ENCODE data around the gene AGPAT2.

The AGPAT2 gene

DNA sequence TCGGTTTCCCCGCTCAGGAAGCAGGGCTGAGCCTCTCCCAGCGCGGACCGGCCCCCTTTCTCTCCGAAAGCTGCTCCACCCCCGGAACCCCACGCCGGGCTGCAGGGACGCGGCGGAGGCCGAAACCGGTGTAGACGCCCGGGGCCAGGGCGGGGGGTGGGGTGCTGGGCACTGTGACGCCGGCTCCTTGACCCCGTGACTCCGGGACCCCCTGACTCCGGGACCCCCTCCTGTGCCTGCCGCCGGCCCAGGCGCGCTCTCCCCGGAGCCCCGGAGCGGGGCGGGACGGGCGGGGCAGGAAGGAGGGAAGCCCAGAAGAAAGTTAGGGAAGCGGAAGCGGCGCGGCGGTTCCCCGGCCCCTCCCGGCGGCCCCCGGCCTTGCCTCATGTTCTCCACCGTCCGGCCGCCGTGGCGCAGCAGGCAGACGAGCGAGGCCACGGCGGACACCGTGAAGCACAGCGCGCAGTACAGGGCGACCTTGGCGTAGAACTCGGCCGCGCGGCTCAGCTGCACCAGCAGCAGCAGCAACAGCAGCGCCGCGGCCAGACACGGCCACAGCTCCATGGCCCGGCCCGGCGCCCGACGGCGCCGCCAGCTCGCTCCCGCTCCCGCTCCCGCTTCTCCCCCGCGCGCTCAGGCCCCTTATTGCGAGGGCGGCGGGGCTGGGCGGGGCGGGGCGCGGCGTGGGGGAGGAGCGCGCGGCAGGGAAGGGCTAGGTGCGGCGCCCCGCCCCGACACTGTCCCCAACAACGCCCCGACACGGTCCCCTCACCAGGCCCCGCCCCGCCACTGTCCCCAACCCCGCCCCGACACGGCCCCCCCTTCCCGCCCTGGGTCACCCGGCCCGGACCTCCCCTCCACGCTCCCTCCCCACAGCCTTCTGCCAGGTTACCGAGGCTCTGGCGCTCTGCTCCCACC lies at the start of gene AGPAT2:
AGPAT2 (minus strand) TSS at position 664 of the 918 bp plus-strand sequence; CDS start at position 564, 100 bp downstream.
- DNase-seq = peak; percentile 75

DNA sequence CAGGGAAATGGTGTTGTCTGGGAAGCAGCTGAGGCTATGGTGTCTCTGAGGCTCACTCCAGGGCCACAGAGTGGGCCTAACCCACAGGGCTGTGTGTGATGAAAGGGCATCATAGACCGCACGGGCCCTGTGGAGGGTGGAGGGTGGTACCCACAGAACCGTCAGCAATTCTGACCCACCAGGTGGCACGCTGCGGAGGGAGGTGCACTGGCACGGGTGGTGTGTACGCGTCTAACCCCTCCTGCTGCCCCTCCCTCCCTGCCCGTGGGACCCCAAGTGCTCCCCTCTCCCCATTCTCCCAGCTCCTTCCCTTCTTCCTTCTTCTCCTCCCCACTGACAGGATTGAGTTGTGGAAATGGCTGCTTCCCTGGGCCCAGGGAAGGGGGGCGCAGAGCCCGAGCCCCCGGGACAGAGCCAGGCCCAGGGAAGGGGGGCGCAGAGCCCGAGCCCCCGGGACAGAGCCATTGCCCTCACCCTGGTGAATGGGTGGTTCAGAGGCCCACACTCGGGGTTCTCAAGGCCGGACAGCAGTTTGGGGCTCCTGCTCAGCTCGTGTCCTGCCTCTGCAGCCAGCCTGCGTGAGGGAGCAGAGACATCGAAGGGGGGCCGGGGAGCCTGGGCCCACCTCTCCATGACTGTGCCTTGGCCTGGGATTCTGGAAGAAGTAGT lies 48.7 kb upstream of the AGPAT2 start:
- DNase-seq = no peak

DNA sequence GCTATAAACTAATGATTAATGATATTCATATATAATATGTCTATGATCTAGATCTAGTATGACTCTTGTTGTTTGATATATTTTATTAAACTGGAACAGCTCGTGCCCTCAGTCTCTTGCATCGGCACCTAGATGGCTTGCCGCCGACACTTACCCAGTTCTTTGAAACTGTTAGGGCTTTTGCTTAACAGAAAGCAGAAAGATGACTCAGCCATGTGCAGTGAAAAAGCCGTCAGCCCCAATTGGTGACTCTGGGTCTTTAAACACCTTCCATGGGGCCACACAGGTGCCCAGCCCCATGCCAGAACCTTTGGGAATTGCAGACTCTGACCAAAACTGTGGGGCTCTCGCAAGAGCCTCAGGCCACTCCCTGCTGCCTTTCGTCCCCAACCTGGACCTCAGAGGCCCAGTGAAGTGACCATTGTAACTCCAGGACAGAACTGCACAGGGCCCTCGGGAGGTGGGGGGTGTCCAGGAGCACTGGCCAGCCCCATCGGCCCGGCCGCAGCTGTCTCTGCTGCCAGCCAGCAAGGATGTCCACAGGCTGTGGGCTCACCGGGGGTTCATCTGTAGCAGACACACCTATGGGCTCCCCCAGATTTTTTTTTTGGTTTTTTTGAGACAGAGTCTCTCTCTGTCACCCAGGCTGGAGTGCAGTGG lies 47.7 kb upstream of the AGPAT2 start:
- peak; percentile 57 for DNase-seq

DNA sequence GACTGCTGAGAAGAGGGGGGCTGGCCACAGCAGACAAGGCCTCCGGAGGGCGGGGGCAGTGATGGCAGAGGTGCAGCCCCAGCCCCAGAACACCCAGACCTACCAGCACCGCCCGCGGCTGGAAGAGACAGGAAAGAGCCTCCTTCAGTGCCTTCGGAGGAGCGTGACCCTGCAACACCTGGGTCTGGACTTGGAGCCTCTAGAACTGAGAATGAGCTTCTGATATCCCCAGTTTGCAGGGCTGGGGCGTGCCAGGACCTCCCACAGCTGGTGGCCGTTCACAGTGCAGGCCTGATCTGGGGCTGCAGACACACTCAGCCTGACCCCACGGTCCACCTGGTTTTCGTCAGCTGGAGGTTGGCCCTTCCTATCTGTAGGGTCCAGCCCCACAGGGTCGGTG lies 46.4 kb upstream of the AGPAT2 start:
- DNase-seq = no peak

DNA sequence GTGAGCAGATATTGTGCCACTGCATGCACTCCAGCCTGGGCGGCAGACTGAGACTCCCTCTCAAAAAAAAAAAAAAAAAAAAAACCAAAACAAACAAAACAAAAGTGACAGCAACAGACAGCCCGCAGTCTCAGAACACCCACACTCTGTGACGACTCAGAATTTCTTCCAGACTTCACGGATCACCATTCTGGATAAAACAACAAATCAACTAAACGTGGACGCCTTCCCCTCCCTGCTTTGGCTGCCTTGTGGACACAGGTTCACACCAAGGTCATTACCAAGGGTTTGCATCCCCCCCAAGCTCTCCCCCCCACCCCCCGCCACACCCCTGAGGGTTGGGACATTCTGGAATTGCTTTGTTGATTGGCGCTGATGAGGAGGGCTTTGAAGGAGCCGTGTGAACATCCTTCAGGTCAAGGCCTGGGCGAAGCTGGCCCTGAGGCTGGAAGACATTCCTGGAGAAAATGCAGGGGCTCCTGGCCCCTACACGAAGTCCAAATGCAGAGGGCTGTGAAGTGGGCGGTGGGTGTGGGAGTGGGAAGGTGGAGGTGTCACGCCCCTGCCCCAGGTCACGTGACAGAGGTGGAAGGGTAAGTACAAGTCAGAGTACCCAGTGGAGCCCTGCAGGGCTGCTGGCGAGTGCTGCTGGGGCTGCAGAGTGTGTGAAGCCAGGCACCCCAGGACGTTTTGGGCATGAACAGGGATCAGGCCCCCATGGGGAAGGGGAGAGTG lies 45.4 kb upstream of the AGPAT2 start:
- no peak for DNase-seq

DNA sequence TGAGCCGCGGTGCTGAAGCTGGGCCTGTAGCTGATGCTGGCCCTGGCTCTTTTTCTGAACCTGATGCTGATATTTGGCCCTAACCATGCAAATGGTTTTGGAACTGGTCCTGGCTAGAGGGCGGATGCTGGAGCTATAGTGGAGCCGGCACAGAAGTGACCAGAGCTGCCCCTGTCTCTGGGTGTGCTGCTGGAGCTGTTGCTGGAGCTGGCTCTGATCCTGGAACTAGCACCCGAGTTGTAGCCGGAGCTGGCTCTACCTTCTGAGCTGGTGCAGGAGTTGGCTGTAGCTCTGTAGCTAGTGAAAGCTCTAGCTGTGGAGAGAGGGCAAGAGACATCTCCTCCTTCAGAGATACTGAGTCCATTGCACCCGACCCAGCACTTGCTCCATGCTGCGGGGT lies 42.7 kb upstream of the AGPAT2 start:
- DNase-seq = no peak

DNA sequence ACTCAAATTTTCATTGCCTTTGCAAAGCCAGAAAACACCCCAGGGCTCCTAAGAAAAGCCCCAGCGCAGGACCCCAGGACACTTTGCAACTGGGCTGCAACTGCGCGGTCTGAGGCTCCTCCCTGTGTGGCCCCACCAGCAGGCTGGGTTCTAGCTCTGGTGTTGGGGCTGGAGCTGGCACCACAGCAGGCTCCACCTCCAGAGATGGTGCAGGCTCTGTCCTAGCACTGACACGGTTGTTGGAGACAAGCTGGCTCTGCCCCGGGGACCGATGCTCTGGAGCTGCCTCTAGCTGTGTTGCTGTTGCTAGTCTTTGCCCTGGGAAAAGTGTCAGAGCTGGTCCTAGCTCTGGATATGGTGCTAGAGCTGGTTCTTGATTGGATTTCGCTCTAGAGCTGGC lies 41.9 kb upstream of the AGPAT2 start:
- peak; percentile 55 for DNase-seq

DNA sequence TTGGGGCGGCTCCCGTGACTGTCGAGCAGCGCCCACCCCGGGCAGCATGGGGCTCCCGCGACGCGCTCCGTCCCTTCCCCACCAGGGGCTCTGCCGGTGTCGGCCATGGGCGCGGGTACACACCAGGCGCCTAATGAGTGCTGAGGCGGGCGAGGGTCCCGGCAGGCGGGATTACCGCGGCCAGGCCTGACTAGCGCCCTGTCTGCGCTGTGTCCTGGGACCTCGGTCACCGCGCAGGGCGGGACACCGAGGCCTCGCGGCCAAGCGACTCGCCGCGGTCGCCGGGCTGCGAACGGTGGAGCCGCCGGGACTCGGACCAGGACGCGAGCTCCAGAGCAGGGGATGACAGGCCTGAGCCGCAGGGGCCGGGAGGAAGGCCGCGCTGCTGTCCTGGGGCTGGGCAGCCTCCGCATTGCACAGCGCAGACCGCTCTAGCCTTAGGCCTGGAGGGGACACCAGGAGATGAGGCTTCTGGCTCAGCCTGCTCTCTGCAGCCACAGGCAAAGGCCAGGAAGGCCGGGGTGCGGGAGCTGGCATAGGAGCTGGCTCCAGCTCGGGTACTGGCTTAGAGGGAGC lies 41.4 kb upstream of the AGPAT2 start:
- peak; percentile 26 for DNase-seq

DNA sequence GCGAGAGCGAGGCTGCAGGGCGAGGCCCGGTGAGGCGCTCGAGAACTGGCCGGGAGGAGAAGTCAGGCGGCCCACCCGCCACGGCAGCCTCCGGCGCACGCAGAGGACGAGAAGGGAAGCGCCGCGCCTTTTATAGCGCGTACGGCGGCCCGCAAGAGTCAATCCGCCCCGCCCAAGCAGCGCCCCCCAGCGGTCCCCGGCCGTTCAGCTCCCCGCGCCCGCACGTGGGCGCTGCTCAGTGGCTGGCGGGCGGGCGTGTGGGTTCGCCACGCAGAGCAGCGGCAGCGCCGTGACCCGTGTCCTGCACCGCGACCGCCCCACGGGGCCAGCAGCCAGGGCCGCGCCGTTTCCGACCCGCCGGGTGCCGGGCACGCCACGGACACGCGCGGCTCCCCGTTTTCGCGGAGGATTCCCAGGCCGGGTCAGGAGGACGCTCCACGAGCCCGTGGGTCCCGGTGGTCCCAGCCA lies 40.9 kb upstream of the AGPAT2 start:
- DNase-seq = peak; percentile 94

DNA sequence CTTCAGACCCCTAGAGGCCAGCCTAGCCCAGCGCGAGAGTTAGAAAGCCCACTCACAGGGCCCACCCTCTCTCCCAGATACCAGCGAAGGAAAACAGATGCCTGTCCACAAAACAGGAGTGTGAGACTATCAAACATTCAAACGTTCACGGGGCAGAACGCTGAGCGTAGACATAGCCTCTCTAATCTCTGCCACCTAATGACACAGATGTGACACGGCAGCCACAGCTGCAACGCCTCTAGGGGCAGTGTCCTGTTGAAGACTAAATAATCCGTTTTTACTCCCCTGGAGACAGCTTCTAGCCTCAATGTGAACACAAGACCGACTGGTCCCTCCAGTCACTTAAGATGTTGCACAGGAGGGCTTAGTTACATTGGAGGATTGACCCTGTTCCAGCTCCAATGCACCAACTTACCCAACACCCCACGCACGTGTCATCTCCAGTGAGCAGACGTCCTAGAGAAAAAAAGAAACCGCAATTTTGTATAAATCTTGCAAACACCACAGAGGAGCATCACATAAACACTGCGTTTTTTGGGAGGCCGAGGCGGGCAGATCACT lies 39.5 kb upstream of the AGPAT2 start:
- peak; percentile 66 for DNase-seq

DNA sequence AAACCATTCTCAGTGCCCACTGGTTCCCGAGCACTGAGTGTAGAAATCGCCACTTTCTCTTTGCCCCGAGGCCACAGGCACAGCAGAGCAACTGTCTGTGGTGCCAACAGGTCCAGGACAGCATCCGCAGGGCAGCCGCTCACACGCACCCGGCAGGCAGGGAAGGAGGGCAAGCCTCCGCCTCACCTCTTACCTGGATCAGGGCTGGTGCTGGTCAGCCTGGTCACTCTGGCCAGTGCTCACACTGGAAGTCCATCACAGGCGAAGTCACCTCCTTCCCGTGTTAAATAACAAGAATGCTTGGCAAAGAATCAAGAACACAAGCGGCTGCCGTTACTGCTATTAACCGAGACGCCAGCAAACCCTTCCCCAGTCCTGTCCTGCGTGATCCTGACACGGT lies 38.9 kb upstream of the AGPAT2 start:
- DNase-seq = peak; percentile 14

DNA sequence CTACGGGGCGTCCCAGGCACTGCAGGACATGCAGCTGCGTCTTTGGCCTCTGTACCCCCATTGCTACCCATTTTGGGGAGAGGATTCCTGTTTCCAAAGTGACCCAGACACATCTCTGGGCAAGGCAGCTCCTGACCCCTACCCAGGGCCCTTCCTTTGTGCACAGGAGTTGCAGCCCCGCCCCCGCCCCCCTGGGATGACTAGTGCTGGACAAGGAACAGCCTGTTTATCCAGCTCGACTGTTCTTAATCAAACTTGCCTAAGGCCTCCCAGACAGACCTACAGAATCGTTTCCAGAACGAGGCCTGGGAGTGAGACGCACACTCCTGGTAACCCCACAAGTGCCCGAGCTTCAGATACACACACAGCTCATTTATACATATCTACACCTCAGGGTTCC lies 38.4 kb upstream of the AGPAT2 start:
- peak; percentile 13 for DNase-seq

DNA sequence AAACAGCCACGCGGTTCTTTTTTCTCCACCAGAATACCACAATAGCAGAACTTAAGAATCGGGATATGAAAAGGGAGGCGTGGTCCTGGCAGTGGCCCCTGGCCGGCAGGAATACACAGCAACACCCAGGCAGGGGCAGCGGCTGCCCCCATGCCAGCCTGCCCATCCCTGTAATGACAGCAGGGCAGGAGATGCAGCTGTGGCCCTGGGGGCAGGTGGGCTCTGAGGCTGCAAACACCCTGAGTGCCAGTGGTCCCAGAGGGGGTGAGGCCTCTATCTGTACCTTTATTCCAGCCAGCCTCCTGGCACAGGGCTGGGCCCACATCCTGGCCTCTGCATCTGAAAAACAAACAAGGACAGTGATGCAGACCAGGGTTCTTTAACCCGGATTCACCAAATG lies 37.5 kb upstream of the AGPAT2 start:
- DNase-seq = no peak

DNA sequence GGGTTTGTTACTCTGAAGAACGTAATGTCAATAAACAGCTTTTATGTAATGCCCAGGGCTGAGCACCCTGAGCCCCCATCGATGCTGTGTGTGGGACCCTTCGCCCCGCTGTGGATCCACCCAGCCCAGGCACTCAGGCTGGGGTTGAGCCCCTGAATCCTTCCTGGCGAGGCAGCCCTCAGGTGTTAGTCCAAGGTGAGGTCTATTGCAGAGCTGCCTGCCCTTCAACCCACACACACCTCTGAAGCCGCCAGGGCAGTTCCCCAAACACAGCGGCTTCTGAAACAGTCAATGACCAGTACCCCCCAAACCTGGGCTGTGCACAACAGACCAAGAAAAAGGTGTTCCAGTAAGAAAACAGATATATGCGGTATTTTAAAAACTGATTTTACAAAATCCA lies 36.7 kb upstream of the AGPAT2 start:
- no peak for DNase-seq

DNA sequence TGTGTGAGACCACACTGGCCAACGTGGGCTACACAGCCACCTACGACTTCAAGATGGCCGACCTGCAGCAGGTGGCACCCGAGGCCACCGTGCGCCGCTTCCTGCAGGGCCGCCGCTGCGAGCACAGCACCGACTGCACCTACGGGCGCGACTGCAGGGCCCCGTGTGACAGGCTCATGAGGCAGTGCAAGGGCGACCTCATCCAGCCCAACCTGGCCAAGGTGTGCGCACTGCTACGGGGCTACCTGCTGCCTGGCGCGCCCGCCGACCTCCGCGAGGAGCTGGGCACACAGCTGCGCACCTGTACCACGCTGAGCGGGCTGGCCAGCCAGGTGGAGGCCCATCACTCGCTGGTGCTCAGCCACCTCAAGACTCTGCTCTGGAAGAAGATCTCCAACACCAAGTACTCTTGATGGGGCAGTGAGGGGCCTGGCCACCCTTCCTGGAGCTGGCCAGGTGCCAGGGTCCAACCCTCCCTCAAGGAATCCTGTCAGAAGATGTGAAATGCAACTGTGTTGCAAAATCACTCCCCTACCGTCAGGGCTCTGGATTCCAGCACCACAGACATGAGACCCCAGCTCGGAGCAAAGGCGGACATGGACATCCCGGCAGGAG lies 36.2 kb upstream of the AGPAT2 start:
- no peak for DNase-seq

DNA sequence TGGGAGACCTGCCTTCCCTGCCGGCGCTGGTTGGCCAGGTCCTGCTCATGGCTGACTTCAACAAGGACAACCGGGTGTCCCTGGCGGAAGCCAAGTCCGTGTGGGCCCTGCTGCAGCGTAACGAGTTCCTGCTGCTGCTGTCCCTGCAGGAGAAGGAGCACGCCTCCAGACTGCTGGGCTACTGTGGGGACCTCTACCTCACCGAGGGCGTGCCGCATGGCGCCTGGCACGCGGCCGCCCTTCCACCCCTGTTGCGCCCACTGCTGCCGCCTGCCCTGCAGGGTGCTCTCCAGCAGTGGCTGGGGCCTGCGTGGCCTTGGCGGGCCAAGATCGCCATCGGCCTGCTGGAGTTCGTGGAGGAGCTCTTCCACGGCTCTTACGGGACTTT lies 35.7 kb upstream of the AGPAT2 start:
- peak; percentile 40 for DNase-seq

DNA sequence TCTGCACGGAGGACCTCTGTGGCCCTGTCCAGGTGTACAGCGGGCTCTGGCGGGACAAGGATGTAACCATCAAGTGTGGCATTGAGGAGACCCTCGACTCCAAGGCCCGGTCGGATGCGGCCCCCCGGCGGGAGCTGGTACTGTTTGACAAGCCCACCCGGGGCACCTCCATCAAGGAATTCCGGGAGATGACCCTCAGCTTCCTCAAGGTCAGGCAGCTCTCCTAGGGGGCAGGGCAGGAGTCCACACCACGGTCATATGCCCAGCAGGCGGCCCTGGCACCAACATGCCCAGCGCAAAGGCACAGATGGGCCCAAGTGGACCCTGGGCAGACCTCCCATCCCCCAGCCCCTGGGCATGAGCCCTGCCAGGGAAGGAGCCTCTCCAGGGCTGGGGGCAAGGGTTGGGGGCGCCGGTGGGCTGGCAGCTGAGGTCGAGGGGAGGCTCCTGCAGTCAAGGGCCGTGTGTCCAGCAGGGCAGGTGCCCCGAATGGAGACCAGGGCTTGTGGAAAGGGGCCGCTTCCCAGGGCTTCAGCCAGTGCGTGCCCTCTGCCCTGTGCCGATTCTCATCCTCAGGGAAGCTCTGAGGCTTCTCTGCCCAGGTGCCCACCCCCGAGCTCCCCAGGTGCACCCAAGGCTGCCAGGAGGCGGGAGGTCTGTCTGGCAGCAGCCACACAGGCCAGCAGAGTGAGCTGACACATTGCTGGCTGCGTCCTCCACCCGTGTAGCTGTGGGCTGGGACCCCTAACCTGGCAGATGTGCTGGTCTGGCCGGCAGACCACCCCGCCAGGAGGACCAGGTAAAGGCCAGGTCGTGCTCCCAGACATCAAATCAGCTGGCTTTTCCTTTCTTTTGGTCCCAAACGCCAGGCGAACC lies 35.1 kb upstream of the AGPAT2 start:
- peak; percentile 41 for DNase-seq

DNA sequence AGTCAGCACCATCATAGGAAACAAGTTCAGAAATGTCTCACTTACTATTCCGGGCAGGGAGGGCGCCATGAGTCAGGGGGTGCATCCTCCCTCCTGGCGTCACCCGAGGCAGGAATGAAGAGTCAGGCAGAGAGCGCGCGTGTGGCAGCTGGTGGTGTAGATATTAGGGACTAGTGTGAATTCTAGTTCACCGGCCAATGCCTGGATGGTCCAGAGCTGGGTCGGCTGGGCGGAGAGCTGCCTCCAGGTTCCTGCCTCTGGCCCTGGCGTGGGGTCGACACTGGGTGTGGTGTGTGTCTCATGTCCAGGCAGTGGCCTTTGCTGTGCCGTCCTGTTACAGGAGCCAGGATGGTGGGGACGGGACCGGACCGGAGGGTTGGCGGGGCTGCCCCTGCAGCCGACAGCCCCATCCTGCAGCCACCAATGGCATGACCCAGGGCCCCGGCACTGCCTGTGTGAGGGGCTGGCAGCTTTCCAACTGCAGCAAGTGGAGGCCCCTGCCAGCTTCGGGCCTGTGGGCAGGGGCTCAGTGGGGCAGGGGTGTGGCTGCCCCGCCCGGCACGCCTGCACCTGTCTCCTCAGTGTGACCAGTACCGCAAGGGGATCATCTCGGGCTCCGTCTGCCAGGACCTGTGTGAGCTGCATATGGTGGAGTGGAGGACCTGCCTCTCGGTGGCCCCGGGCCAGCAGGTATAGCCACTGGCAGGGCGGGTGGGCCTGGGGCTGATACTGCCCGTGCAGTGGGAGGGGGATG lies 34.3 kb upstream of the AGPAT2 start:
- DNase-seq = peak; percentile 51

DNA sequence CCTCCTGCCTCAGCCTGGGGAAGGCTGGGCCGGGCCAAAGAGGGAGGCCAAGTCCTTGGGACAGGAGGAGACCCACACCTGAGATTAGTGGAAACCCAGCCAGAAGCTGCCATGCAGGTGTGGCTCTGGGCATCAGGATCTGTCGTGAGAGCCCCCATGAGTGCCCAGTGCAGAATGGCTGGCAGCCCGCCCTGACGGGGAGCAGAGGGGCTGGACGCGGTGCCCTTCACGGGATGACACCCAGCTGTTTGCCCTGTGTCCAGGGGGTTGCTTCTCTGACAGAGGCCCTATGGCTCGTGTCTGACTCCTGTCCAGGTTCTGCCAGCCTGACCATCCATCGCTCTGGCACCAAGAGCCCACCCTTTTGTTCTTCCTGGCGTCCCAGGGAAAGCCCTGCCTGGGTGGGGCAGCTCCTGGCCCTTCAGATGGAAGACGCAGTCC lies 33.7 kb upstream of the AGPAT2 start:
- DNase-seq = peak; percentile 16
